Breast epithelium (tissue), 3 donors: Measurements from ENCODE around the gene ECE1.
"Not testable (repeated sequence)": the region's sequence is repeated elsewhere in the genome, so short reads cannot be mapped to it uniquely, and the experiment has no call there.

ENCODE experiments used
- POLR2A ChIP-seq: fragments of 450-650 bp; IDR thresholded peaks from one replicate; pipeline ENCODE4 v1.6.1; 2016; ENCODE audit warnings: antibody characterized with exemption, mild to moderate bottlenecking, moderate library complexity
- TF ChIP-seq, protein P1 (sequence below), 3 donors: fragments of 450-650 bp; IDR thresholded peaks; one replicate each; pipeline ENCODE4 v1.5.1; 2016 to 2017; ENCODE audit warnings: antibody characterized with exemption in 3 of 3, mild to moderate bottlenecking in 3 of 3, moderate library complexity in 3 of 3

DNA sequence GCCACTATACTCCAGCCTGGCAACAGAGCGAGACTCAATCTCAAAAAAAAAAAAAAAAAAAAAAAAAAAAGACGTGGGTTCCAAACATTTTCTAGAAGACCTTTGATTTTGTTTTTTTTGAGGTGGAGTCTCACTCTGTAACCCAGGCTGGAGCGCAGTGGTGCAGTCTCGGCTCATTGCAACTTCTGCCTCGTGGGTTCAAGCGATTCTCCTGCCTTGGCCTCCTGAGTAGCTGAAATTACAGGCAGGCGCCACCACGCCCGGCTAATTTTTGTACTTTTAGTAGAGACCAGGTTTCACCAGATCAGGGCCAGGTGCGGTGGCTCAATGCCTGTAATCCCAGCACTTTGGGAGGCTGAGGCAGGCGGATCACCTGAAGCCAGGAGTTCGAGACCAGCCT, 117.2 kb downstream of the ECE1 start:
- TF ChIP-seq, protein P1, sequence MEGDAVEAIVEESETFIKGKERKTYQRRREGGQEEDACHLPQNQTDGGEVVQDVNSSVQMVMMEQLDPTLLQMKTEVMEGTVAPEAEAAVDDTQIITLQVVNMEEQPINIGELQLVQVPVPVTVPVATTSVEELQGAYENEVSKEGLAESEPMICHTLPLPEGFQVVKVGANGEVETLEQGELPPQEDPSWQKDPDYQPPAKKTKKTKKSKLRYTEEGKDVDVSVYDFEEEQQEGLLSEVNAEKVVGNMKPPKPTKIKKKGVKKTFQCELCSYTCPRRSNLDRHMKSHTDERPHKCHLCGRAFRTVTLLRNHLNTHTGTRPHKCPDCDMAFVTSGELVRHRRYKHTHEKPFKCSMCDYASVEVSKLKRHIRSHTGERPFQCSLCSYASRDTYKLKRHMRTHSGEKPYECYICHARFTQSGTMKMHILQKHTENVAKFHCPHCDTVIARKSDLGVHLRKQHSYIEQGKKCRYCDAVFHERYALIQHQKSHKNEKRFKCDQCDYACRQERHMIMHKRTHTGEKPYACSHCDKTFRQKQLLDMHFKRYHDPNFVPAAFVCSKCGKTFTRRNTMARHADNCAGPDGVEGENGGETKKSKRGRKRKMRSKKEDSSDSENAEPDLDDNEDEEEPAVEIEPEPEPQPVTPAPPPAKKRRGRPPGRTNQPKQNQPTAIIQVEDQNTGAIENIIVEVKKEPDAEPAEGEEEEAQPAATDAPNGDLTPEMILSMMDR (IDR thresholded peaks at IDR 0.05) = not testable (repeated sequence)
- not testable (repeated sequence) for TF ChIP-seq POLR2A
